ENCODE data around the gene TPX2.

- TF ChIP-seq CTCF (IDR thresholded peaks at IDR 0.05) (no peak), POLR2A (IDR thresholded peaks at IDR 0.05) (no peak)
Measured at GRCh38 chr20:31815408-31816188, 76.5 kb downstream of the TPX2 start.
